SIG-M5 treated with dmso at 0.1 percent for 504 hours (cell line): ENCODE data around the gene RAB15.

ENCODE experiments used
- DNase-seq: peaks from one replicate; lab custom pipeline; 2025; ENCODE audit not compliant: unreplicated experiment; lab: John Stamatoyannopoulos, UW

The RAB15 gene

DNA sequence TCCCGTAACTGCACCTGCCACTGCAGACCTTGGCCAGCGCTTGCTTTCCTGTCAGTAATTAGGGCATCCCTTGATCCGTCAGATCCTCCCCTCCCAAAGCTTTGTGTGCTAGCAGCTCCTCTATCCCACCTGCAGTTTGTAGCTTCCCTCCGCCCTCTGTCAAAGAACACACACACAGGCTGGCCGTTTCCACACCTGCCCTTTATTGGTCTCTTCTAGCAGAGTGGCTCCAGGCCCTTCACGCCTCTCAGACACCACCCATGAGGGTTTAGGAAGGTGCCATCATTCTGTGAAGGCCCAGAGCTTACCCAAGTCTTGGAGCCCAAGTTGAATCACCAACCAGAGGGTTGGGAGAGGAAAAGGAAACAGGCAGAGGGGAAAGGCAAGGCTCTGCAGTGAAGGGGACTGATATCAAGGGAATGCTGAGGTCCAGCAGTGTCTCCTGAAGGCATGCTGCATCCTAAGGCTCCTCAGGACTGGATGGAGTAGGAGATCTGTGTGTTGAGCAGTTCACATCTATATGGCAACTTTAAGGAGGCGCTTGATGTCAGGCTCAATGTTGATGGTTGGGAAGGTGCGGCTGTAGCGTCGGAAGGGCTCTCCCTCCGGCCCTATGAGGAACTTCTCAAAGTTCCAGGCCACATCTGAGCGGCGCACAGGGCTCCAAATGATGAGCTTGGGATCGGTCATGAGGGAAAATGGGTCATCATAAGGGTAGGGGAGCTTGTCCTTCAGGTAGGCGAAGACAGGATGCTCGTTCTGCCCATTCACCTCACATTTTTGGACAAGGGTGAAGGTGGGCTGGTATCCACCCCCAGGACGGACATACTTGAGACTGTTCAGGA lies 32.9 kb downstream of the RAB15 start:
- no peak for DNase-seq

DNA sequence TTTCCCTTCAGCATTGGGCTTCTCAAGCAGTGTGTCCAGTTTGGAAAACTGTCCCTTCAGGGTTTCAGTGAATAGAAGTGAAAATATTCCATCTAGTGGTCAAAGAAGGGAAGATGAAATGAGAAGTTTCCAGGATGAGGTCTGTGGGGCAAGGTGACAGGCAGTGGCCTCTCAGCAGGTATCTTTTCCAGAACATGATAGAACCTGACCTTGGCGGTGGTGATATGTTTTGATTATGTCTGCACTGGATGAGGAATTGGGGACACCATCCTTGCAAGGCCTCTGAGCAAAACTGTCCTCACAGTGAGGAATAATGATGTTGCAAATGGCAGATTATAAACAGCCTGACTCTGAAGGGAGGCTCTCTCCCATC lies 34.3 kb downstream of the RAB15 start:
- DNase-seq = no peak

DNA sequence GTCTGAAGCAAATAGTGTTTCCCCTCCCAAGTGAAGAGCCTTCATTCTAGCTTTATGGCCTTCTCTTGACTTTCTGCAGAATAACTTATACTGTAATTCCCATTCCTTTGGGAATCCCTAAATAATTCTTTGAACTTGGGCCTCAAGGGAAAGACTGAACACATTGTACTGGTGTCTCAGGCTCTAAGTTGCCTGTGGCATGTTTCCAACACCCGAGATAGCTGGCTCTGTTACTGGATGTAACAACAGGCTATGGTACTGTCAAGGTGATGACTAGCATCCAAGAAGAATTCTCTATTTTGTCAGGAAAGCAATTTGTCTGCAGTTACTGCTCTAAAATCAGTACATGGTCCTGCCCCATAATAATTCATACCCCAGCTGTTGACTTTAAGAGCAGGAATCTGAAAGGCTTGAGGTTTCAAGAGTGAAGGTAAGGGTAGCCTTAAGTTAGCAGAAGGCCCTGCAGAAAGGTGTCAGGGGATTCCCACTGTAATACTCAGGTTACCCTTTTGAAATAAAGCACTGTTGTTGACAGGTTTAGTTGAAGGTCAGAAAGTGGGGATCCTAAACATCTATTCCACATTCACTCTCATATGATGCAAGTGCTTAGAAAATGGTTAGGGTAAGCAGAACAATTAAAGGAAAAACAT lies 34.8 kb downstream of the RAB15 start:
- no peak for DNase-seq

DNA sequence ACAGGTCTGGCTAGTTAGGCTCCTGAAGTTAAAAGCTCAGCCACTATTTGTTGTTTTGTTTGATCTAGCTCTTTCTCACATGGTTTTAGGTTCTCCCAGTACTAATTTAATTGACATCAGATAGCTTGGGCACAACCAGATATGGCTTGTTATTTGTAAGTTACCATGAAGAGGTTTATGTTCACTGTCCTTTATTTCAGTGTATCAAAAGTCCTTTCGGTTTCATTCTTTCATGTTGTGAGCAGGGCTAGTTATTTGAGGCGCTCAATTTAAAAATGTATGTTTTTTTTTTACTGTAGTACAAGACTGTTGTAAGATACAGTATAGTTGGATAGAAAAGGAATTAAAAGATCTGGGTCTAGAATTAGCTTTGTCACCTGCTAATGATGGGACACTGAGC lies 36.6 kb downstream of the RAB15 start:
- no peak for DNase-seq

DNA sequence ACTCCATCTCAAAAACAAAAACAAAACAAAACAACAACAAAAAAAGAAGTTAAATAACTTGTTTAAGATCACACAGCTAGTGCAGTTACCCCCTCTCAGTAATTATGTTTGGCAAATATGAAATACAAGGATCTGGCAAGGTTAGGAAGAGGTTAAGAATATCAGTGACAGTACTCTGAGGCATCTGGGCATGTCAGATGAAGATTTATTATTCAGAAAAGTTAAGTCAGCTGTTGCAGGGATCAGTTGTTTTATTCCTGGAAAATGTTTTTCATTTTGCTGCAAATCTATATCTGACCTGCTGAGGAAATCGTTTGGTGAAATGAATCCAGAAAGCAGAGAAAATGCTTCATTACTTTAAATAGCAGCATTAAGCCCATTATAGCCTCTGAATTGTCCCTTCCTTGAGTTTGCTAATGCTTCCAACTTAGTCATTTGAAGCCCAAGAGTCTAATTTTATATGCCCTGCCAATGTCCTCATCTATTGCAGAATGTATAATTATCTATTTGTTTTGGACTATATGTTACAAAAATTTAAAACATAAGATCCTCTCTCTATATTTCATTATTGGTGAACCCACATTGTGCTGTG lies 37.7 kb downstream of the RAB15 start:
- DNase-seq = no peak

DNA sequence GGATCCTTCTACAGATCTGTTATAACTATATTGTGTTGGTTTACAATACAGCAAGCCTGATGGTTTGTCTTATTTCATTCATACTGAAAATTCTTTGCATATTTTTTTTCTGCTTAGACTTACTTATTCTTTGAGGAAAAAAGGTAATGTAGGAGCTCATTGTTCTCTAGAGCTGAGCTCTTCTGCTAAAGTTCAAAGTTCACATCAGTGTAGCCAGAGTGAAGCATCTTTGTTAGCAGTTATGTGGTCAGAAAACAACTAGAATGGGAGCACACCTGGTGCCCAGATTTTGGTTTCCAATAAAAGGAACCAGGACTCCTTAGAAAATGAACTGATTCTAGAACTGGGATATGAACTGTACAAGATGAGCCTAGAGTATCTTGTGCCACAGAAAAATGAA lies 39.9 kb downstream of the RAB15 start:
- no peak for DNase-seq

DNA sequence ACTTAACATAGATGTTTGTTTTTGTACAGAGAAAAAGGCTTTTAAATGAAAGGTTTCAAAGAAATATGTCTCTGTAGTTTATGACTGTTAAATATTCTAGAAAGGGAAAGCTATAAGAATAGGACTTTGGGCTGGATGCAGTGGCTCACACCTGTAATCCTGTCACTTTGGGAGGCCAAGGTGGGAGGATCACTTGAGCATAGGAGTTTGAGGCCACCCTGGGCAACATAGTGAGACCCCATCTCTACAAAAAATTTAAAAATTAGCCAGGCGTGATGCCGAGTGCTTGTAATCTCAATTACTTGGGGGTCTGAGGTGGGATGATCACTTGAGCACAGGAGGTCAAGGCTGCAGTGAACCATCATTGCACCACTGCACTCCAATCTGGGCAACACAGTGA lies 41.0 kb downstream of the RAB15 start:
- no peak for DNase-seq

DNA sequence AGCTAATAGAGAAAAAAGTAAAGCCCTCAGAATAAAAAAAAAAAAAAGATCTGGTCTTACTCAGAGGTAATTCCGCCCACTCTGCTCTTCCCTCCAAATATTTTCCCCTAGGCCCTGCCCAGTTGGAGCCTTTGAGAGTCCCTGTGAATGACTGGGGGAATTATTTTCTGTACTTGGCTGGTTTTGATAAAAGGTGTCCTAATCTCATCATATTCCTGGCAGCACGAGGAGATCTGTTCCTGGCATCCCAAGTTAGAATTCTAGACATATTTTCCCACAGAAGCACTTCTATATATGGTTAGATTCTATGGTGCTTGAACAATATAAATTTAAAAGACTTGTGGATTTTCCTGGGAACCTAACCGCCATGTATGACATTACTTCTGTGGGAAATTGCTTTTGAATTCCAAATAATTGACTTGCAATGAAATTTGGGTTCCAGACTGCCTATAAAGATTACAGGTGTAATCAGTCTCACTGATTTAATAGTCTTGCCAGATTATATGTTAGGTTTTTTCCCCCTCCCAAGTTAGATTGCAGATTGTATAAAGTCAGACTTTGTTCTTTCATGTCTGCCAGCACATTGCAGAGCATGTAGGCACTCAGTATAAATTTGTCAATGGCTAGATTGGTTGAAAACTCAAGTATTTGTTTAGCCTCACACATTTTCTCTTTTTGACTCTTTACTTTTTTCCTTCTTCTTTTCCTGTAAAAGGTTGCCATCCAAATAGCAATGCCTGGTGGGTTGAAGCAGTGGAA lies 41.9 kb downstream of the RAB15 start:
- DNase-seq = no peak

DNA sequence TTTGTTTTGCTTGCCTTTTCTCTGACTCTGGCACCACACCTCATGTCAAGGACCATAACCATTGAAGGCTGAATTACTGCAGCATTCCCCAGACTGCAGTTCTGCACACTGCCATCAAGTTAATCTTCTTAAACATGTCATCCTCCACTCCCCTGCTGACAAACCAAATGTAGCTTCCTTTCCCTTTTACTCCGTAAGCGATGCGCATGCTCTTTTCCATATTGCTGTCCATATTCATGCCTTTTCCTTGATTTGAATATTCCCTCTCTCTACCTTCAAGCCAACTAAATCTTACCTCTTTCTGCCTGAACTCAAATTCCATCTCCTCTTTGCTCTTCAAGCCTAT lies 43.1 kb downstream of the RAB15 start:
- DNase-seq = no peak

DNA sequence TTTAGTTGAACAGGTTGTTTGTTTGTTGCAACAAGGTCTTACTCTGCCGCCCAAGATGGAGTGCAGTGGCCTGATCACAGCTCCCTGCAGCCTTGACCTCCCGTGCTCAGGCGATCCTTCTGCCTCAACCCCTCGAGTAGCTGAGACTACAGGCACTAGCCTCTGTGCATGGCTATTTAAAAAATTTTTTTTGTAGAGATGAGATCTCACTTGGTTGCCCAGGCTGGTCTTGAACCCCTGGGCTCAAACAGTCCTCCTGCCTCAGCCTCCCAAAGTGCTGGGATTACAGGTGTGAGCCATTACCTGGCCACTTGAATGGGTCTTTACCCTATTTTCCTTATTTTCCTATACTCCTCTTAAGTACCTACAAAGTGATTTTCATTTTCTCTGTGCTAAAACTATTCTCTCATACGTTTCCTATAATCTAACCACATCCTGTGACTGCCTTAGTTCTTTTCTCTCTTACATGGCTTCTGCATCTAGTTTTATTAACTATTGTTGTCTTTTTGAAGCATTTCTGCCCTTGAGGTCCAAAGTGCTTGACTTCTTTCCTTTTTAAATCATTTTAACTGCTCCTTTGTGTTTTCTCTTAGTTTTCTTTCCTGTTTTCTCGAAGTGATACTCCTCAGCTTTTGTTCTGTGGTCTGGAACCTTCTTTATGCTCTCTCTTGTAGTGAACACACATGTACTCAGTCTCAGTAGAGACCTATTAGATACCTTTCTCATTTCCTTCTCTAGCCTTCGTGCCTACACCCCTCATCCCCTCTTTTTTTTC lies 43.7 kb downstream of the RAB15 start:
- no peak for DNase-seq

DNA sequence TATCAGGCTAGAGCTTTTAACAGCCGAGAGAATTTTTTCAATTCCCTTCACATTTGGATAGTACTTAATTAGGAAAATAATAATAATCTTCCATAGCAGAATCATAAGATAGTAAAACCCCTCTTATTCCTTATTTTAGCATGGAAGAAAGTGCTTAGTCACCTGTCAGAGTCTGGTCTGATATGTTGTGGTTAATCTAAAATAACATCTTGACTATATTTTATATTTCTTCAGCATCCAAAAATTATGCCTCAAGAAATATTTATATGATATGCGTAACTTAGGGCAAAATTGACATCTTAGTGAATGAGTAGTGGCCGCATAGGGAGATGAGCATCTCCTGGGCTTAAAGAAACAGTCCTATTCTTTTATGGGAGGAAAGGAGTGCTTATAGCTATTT lies 45.1 kb downstream of the RAB15 start:
- DNase-seq = no peak

DNA sequence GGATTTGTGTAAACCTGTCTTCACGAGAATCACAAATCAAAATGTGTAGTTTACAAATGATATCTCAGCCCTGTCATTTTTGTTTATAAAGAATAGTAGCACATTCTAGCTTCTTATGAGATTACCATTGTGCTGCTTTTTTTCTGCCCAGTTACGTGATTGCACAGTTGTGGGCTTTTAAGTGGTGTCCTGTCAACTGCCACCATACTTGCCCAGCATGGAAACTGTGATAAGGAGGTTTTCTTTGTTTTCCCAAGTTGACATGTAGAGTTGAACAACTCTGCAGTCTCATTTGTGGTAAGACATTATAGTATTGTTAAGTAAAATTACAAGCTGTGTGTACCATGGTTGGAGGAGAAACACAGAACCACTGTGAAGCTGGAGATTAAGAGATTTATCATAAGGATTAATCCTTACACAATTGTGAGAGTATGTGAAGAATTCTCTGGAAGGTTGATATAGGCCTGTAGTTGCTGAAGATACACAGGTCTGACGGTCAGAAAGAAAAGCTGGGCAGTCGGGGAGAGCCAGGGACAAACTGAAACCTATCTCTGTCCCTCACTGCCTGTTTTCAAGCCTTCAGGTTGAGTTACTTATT lies 45.6 kb downstream of the RAB15 start:
- no peak for DNase-seq

DNA sequence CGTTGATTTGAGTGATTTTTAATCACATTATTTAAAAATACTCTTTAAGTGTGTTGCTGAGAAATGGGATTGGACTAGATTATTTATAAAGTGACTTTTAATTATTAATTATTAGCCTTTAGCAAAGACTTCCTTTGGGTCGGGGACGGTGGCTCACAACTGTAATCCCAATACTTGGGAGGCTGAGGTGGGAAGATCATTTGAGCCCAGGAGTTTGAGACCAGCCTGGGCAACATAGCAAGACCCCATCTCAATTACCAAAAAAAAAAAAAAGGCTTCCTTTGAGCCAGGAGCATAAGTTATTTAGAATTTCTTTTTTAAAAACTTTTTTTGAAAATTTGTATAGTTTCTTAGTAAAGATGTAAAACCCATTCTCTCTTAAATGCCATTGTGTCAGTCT lies 49.1 kb downstream of the RAB15 start:
- DNase-seq = no peak

DNA sequence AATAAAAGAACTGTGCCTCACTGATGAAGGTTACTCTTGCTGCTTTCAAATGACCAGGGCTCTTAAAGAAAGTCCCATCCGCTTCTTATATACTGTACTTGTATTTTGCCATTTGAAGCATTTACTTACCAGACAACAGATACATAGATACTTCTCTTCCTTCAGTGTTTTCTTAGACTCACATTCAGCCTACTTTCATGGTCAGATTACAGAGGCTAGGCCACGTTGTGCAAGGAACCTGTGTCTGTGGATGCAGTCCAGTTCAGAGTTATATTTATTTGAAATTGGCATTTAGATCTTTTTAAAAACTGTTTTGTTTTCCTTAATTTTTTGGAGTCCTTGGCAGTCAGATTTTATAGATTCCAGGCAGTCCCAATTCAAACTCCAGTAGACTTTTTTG lies 51.7 kb downstream of the RAB15 start:
- DNase-seq = no peak

DNA sequence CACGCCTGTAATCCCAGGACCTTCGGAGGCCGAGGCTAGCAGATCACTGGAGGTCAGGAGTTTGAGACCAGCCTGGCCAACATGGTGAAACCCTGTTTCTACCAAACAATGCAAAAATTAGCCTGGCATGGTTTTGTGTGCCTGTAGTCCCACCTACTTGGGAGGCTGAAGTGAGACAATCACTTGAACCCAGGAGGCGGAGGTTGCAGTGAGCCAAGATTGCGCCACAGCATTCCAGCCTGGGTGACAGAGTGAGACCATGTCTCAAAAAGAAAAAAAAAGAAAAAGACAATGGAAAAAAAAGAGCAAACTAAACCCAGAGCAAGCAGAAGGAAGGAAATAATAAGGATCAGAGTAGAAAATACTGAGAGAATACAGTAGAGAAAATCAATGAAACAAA lies 52.5 kb downstream of the RAB15 start:
- no peak for DNase-seq

DNA sequence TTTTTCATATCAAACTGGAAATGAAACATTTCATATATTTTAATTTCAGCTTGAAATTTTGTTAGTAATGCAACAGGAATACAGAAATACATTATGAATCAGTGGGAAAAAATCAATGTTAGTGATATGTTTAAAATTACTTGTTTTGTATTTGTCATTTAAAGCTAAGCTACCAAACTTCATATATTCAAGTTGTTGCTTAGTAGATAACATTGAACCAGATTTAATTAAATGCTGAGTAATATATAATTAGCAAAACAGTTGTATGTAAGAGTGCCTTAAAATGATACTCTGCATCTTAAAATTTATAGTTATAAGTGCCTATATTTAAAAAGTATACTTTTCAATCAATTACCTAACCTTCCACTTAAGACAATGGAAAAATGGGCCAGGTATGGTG lies 52.9 kb downstream of the RAB15 start:
- no peak for DNase-seq

DNA sequence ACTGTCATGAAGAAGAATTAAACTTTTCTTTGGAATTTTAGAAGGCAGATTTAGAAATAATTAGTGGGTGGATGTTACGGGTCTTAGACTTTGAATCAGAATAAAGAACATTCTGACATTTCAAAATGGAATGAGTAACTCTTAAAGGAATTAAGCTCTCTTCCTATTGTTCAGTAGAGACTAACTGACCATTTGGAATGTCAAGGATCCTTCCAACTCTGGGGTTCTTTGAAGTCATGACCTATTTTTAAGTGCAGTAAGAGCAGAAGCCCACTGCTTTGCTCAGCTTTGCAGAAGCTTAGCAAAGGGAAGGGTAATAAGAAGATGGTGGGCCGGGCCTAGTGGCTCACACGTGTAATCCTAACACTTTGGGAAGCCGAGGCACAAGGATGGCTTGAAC lies 53.9 kb downstream of the RAB15 start:
- no peak for DNase-seq

DNA sequence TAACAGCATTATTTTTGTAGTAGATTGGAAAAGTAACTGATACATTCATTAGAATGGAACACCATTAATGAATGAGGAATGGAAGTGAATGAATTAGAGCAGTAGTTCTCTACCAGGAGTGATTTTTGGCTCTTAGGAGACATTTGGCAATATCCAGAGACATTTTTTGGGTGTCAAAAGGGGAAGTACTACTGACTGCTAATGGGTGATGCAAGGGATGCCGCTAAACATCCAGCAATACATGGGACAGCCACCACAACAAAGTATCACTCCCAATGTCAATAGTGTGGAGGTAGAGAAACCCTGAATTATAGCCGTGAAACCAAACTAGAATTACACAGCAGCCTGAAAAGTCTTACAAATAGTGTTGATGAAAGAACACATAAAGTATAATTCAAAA lies 56.3 kb downstream of the RAB15 start:
- peak; percentile 88 for DNase-seq

DNA sequence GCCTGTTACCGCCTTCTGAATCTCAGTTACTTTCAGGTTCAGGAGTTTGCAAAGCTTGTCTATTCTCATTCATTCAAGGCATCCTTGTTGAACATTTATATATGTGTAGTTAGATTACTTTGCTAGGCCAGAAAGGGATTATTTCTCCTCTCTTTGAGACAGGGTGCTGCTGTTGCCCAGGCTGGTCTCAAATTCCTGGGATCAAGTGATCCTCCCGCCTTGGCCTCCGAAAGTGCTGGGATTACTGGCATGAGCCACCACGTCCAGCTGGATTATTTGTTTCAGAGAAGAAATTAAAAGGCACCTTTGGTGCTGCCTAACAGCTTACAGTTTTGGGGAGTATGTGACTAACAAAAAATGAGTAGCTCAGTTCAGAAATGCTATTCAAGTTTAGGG lies 57.1 kb downstream of the RAB15 start:
- DNase-seq = no peak

DNA sequence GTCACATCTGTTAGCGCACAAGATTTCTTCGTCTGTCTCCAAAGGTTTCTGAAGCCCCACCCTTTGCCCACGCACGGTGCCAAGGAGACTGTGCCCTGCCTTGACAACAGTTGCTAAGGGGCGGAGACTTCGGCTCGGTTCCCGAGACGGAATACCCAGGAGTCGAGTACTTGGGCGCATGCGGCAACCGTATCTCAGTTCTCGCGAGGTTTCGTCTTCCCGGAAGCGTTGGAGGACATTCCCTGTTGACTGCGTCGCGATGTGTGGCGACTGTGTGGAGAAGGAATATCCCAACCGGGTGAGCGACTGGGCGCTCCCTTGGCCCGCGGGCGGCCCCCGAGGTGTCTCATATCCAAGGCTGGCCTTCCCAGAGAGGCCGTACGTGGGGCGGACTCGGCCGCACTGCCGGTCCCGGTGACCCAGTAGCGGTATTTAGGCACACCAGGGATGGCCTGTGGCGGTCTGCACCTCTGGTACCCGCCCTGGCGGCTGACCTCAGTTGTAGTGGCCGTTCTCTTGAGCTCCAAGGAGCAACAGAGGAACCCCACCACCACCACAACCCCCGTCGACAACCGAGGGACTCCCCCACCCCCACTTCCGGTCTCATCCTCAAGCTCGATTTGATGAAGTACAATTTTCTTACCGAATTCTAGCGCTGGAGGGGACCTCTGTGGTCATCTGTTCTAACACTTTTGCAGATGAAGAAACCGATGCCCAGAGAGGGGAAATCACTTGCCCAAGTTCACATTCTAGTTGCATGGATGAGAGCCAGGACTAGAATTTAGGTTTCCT lies 57.7 kb downstream of the RAB15 start, which contains the start of gene CHURC1:
CHURC1 (plus strand) TSS at position 219 of the 792 bp plus-strand sequence; CDS start at position 260, 41 bp downstream.
- peak; percentile 98 for DNase-seq
